ENCODE data around the gene ETFB. TPM values are rescaled to one million over a fixed set of nuclear protein-coding genes. Genes with fewer than 3 reads are reported as not detected.

ETFB gene
- total and polyA plus RNA-seq, 2 donors from 2014 or later = 76.8 to 620 TPM

DNA sequence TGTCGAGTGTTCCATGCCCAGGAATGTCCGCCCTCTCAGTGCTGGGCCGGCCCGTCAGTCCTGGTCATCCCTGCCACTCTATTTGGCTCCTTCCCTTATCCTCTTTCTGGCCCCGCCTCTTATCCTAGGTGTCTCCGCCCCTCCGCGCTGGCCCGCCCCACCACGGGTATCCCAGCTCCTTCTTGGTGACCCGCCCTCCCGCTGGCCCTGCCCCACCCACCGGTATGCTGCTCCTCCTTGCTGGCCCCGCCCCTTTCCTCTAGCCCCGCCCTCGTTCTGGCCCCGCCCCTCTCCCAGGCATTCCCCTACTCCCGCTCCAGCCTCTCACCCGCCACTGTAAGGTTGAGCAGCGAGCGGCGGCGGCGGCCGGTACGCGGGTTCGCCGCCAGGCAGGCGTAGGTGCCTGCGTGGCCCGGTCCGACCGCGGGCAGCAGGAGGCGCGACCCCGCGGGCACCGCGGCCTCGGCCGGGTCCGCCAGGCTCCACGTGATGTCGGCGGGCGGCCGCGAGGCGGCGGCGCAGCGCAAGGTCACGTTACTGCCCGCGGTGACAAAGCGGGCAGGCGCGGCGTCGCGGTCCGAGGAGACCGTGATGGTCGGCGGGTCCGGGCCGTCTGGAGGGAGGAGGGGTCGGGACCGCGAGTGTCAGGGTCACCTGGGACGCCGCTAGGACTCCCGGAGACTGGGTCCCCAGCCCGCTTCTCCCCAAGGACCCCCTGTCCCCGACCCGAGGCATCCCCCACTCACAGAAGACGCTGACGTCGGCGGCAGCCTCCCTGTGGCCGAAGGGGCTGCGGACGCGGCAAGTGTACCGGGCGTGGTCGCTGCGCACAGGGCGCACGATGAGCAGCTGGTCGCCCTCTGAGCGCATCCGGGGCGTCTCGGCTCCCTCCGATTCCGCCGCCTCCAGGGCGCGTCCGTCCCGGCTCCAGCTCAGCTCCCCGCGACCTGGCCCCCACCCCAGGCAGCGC, 26.2 kb downstream of the ETFB start:
- H3K4me1 ChIP-seq (ENCODE audit: control insufficient read depth in 2 of 3, insufficient read depth in 2 of 3, low read depth in 1 of 3, low read length in 3 of 3) = peaks cover 0 to 7% (median 0%) of the 10 kb centered on the region in 3 donors
- intact Hi-C loops (cut with DNase I) = no loop called here
- TF ChIP-seq, protein P1, sequence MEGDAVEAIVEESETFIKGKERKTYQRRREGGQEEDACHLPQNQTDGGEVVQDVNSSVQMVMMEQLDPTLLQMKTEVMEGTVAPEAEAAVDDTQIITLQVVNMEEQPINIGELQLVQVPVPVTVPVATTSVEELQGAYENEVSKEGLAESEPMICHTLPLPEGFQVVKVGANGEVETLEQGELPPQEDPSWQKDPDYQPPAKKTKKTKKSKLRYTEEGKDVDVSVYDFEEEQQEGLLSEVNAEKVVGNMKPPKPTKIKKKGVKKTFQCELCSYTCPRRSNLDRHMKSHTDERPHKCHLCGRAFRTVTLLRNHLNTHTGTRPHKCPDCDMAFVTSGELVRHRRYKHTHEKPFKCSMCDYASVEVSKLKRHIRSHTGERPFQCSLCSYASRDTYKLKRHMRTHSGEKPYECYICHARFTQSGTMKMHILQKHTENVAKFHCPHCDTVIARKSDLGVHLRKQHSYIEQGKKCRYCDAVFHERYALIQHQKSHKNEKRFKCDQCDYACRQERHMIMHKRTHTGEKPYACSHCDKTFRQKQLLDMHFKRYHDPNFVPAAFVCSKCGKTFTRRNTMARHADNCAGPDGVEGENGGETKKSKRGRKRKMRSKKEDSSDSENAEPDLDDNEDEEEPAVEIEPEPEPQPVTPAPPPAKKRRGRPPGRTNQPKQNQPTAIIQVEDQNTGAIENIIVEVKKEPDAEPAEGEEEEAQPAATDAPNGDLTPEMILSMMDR (IDR thresholded peaks at IDR 0.05; ENCODE audit: borderline replicate concordance, extremely low read depth, insufficient read depth) = peak; percentile 26
- peak overlapping the region; percentile 63 to 72 (median 69) for H3K4me3 ChIP-seq (ENCODE audit: low read length in 3 of 3)
- H3K36me3 ChIP-seq (ENCODE audit: control insufficient read depth in 2 of 3, insufficient read depth in 3 of 3, low read length in 3 of 3) = no peaks in the 10 kb centered on the region
- H3K27ac ChIP-seq (ENCODE audit: low read depth in 2 of 2, low read length in 2 of 2) = peak overlapping the region in 1 of 2 donors; percentile 37
- no peaks in the 10 kb centered on the region for H3K27me3 ChIP-seq (ENCODE audit: control insufficient read depth, insufficient read depth, low read length)
- H3K9me3 ChIP-seq (ENCODE audit: control insufficient read depth in 2 of 3, insufficient read depth in 1 of 3, low read length in 3 of 3) = no peaks in the 10 kb centered on the region
- H3K9ac ChIP-seq (ENCODE audit: low read length in 3 of 3) = no peak overlapping the region
- peak; percentile 97 to 100 (median 99) for DNase-seq
- no peak for FAIRE-seq

DNA sequence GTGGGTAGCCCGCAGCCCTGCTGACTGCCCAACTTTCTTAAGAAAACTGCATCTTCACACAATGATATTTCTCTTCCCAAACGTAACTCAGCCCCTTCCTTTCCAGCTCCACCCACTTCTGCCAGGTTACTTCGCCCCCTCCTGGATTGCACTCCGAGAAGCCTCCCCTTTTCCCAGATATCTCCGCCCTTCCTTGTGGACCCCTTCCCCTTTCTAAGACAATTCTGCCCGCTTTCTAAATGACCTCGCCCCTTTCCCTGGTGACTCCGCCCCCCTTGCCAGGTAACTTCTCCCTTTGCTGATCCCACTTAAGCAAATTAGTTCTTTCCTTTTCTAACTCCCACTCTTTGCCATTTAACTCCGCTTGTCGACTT, 26.9 kb downstream of the ETFB start:
- no peaks in the 10 kb centered on the region for H3K27me3 ChIP-seq (ENCODE audit: control insufficient read depth, insufficient read depth, low read length)
- FAIRE-seq = no peak
- peak overlapping the region in 1 of 3 donors; percentile 47 for H3K9ac ChIP-seq (ENCODE audit: low read length in 3 of 3)
- DNase-seq = no peak
- TF ChIP-seq, protein P1 (IDR thresholded peaks at IDR 0.05; ENCODE audit: borderline replicate concordance, extremely low read depth, insufficient read depth) = no peak
- H3K27ac ChIP-seq (ENCODE audit: low read depth in 2 of 2, low read length in 2 of 2) = peak overlapping the region in 1 of 2 donors; percentile 37
- no peaks in the 10 kb centered on the region for H3K9me3 ChIP-seq (ENCODE audit: control insufficient read depth in 2 of 3, insufficient read depth in 1 of 3, low read length in 3 of 3)
- intact Hi-C loops (cut with DNase I) = no loop called here
- H3K4me3 ChIP-seq (ENCODE audit: low read length in 3 of 3) = peak overlapping the region; percentile 63 to 72 (median 69)
- H3K36me3 ChIP-seq (ENCODE audit: control insufficient read depth in 2 of 3, insufficient read depth in 3 of 3, low read length in 3 of 3) = no peaks in the 10 kb centered on the region
- peaks cover 0 to 7% (median 0%) of the 10 kb centered on the region in 3 donors for H3K4me1 ChIP-seq (ENCODE audit: control insufficient read depth in 2 of 3, insufficient read depth in 2 of 3, low read depth in 1 of 3, low read length in 3 of 3)

DNA sequence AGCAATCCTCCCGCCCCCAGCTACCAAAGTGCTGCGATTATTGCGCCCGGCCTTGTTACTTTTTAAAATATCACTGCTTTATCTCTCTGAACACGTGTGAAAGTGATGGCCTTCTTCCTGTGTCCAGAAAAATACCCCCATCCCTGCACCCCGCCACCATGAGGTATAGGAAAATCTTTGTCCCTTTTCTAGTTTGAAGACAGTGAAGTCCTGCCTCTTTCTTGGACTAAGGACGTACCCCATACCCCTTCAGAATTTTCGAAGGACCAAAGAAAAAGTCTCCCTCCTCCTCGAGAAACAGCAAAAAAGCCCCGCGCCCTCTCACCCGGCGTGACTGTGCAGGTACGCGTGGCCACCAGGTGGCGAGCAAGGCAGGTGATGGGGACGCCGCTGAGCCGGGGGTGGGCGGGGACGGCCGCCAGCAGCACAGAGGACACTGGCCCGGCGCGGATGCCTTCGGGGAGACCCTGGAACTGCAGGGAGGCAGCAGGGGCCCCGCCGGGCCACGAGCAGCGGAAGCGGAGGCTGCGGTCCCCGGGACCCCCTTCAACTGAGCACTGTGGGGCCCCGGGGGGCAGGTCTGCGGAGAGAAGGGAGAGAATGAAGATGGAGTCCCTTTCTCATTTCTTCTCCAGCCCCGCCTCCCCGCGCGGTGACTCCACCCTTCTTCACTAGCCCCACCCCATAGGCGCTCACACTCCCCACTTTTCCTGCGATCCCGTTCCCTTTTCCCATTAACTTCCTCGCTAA, 27.4 kb downstream of the ETFB start:
- peak overlapping the region; percentile 63 to 72 (median 69) for H3K4me3 ChIP-seq (ENCODE audit: low read length in 3 of 3)
- no peaks in the 10 kb centered on the region for H3K36me3 ChIP-seq (ENCODE audit: control insufficient read depth in 2 of 3, insufficient read depth in 3 of 3, low read length in 3 of 3)
- peaks cover 0 to 7% (median 0%) of the 10 kb centered on the region in 3 donors for H3K4me1 ChIP-seq (ENCODE audit: control insufficient read depth in 2 of 3, insufficient read depth in 2 of 3, low read depth in 1 of 3, low read length in 3 of 3)
- no peaks in the 10 kb centered on the region for H3K27me3 ChIP-seq (ENCODE audit: control insufficient read depth, insufficient read depth, low read length)
- FAIRE-seq (no peak), DNase-seq (peak; percentile 88 to 93 (median 93))
- H3K27ac ChIP-seq (ENCODE audit: low read depth in 2 of 2, low read length in 2 of 2) = no peak overlapping the region
- intact Hi-C loops (cut with DNase I) = no loop called here
- TF ChIP-seq, protein P1 (IDR thresholded peaks at IDR 0.05; ENCODE audit: borderline replicate concordance, extremely low read depth, insufficient read depth) = peak; percentile 90
- no peaks in the 10 kb centered on the region for H3K9me3 ChIP-seq (ENCODE audit: control insufficient read depth in 2 of 3, insufficient read depth in 1 of 3, low read length in 3 of 3)
- H3K9ac ChIP-seq (ENCODE audit: low read length in 3 of 3) = peak overlapping the region in 1 of 3 donors; percentile 47
